ENCODE data around the gene SLC26A9. TPM values are rescaled to one million over a fixed set of nuclear protein-coding genes. Genes with fewer than 3 reads are reported as not detected.

The SLC26A9 gene, protein sequence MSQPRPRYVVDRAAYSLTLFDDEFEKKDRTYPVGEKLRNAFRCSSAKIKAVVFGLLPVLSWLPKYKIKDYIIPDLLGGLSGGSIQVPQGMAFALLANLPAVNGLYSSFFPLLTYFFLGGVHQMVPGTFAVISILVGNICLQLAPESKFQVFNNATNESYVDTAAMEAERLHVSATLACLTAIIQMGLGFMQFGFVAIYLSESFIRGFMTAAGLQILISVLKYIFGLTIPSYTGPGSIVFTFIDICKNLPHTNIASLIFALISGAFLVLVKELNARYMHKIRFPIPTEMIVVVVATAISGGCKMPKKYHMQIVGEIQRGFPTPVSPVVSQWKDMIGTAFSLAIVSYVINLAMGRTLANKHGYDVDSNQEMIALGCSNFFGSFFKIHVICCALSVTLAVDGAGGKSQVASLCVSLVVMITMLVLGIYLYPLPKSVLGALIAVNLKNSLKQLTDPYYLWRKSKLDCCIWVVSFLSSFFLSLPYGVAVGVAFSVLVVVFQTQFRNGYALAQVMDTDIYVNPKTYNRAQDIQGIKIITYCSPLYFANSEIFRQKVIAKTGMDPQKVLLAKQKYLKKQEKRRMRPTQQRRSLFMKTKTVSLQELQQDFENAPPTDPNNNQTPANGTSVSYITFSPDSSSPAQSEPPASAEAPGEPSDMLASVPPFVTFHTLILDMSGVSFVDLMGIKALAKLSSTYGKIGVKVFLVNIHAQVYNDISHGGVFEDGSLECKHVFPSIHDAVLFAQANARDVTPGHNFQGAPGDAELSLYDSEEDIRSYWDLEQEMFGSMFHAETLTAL
- total RNA-seq (2014; rRNA removed) (not detected in 2 replicates), Bru-seq, nascent RNA (not detected), BruChase-seq, experiment 1, labeled RNA remaining after a 6-hour chase (not detected), BruChase-seq, experiment 2, labeled RNA remaining after a 2-hour chase (not detected)
- long read RNA-seq = 0 reads

DNA sequence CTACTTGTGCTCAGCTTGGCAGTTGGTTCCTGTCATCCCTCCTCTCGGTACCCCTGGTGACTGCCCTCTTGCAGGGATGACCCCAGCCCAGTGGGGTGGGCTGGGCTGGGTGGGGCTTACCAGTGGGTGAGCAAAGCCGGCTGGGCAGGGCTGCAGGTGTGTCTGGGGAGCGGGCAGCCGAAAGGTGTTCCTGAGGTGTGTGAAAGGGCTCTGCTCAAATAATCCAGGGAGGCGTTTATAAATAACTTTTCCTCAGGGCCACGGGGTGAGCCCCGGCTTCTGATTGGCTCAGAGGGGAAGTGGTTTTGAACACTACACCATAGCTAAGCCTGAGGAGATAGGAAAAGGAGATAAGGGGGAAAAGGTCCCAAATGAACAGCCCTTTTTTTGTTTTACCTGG lies at the start of gene SLC26A9:
TSS of gene SLC26A9 (minus strand) at position 212 of the 400 bp plus-strand sequence. CDS start 7,636 bp downstream, outside the sequence.
- H3K27me3 ChIP-seq (ENCODE audit: low read length) = peaks cover 60% of the 10 kb centered on the region
- POLR2A ChIA-PET (ENCODE audit: unreplicated experiment) = no interaction called here
- no peaks in the 10 kb centered on the region for H3K36me3 ChIP-seq (ENCODE audit: low read depth, low read length)
- H3K27ac ChIP-seq (ENCODE audit: low read length) = no peak within 1 kb of the TSS
- no peaks in the 10 kb centered on the region for H4K20me1 ChIP-seq (ENCODE audit: low read length)
- peaks cover 8% of the 10 kb centered on the region; the same call in 1 of the 2 replicates for H3K4me1 ChIP-seq (ENCODE audit: insufficient read depth, low read length)
- H3K9me3 ChIP-seq (ENCODE audit: low read length) = no peaks in the 10 kb centered on the region
- H3K9ac ChIP-seq (ENCODE audit: low read length) = no peak within 1 kb of the TSS
- ATAC-seq = no peak
- no peak within 1 kb of the TSS for H2AFZ ChIP-seq (ENCODE audit: low read length)
- CTCF ChIA-PET = no interaction called here
- no peak within 1 kb of the TSS for H3K4me3 ChIP-seq (ENCODE audit: low read length)
- TF ChIP-seq EZH2phosphoT487 (IDR thresholded peaks at IDR 0.05; ENCODE audit: borderline replicate concordance, low read length) (no peak), EZH2 (IDR thresholded peaks at IDR 0.05; ENCODE audit: low read length, unreplicated experiment) (no peak)
- TF ChIP-seq, protein P1, sequence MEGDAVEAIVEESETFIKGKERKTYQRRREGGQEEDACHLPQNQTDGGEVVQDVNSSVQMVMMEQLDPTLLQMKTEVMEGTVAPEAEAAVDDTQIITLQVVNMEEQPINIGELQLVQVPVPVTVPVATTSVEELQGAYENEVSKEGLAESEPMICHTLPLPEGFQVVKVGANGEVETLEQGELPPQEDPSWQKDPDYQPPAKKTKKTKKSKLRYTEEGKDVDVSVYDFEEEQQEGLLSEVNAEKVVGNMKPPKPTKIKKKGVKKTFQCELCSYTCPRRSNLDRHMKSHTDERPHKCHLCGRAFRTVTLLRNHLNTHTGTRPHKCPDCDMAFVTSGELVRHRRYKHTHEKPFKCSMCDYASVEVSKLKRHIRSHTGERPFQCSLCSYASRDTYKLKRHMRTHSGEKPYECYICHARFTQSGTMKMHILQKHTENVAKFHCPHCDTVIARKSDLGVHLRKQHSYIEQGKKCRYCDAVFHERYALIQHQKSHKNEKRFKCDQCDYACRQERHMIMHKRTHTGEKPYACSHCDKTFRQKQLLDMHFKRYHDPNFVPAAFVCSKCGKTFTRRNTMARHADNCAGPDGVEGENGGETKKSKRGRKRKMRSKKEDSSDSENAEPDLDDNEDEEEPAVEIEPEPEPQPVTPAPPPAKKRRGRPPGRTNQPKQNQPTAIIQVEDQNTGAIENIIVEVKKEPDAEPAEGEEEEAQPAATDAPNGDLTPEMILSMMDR (conservative IDR thresholded peaks at IDR 0.05; ENCODE audit: low read depth, low read length) = no peak
- DNase-seq = no peak
- no peaks in the 10 kb centered on the region for H3K9me2 ChIP-seq (replicated peaks; ENCODE audit: low read length)
- intact Hi-C loops (cut with micrococcal nuclease) = no loop called here
- no TSS peak for BruUV-seq (replicated peaks)
- H3K79me2 ChIP-seq (ENCODE audit: low read length) = no peaks in the 10 kb centered on the region
- no peaks in the 10 kb centered on the region for H3F3A ChIP-seq (ENCODE audit: low read length, unreplicated experiment)
- H3K4me2 ChIP-seq (ENCODE audit: low read length) = no peak within 1 kb of the TSS

DNA sequence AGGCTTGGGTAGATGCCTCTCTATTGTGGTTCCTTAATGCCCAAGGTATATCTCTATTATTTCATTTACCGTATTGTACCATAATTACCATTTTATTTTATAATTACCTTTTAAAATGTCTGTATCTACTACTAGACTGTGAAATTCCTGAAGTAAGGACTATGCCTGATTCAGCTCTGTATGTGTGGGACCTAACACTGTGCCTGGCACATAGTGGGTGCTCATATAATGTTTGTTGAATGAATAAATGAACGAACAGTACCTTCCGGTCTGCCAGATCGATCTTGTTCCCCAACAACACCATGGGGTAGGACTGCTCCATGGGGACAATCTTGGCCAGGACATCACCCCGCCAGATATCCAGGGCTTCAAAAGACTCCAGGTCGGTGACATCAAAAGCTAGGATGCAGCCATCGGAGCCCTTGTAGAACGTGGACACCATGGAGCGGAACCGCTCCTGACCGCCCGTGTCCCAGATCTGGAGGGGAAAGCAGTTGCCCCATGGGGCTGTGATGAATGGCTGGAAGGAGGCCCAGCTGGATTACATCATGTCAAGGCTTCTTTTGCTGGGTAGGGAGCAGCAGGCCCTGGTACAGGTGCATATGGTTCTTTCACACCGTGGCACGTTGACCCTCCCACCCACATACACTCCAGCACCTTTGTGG lies 49.1 kb upstream of the SLC26A9 start:
- ChIA-PET POLR2A (ENCODE audit: unreplicated experiment) (no interaction called here), CTCF (interaction anchor here (0.9 kb wide), 1 partner anchor 15 kb away, joined by 3 read pairs; no protein-coding TSS in a partner anchor)
- DNase-seq = no peak
- Histone ChIP-seq H3K79me2 (ENCODE audit: low read length) (no peaks in the 10 kb centered on the region), H3K4me3 (ENCODE audit: low read length) (no peak overlapping the region), H3K27ac (ENCODE audit: low read length) (no peak overlapping the region), H3K9me2 (replicated peaks; ENCODE audit: low read length) (no peaks in the 10 kb centered on the region), H3K4me2 (ENCODE audit: low read length) (no peak overlapping the region), H2AFZ (ENCODE audit: low read length) (no peak overlapping the region), H3K27me3 (ENCODE audit: low read length) (peaks cover 70% of the 10 kb centered on the region), H3K9me3 (ENCODE audit: low read length) (no peaks in the 10 kb centered on the region), H4K20me1 (ENCODE audit: low read length) (no peaks in the 10 kb centered on the region), H3K36me3 (ENCODE audit: low read depth, low read length) (no peaks in the 10 kb centered on the region), H3K4me1 (ENCODE audit: insufficient read depth, low read length) (no peaks in the 10 kb centered on the region), H3F3A (ENCODE audit: low read length, unreplicated experiment) (no peaks in the 10 kb centered on the region), H3K9ac (ENCODE audit: low read length) (no peak overlapping the region)
- ATAC-seq = no peak
- TF ChIP-seq EZH2 (IDR thresholded peaks at IDR 0.05; ENCODE audit: low read length, unreplicated experiment) (no peak), EZH2phosphoT487 (IDR thresholded peaks at IDR 0.05; ENCODE audit: borderline replicate concordance, low read length) (no peak)
- TF ChIP-seq, protein P1 (conservative IDR thresholded peaks at IDR 0.05; ENCODE audit: low read depth, low read length) = no peak
- no TSS peak for BruUV-seq (replicated peaks)
- intact Hi-C loops (cut with micrococcal nuclease) = no loop called here
